Kidney epithelial cell (primary cell): Measurements from ENCODE around the gene CACNA1S. TPM values are rescaled to one million over a fixed set of nuclear protein-coding genes. Genes with fewer than 3 reads are reported as not detected.

Source experiments
- DNase-seq: peaks from one replicate; pipeline ENCODE4 v3.0.0-alpha.2; 2010; ENCODE audit warnings: low read depth
- H3K27me3 ChIP-seq: 2 replicates; pipeline ENCODE4 v1.6.0; 2011; ENCODE audit warnings: low read length; ENCODE audit not compliant: control insufficient read depth, insufficient read depth
- H3K36me3 ChIP-seq: 2 replicates; pipeline ENCODE4 v1.5.1; 2011; ENCODE audit warnings: low read length; ENCODE audit not compliant: control insufficient read depth, insufficient read depth
- H3K4me3 ChIP-seq: 2 replicates; pipeline ENCODE4 v1.5.1; 2011; ENCODE audit warnings: low read depth, mild to moderate bottlenecking, control low read depth, low read length
- total RNA-seq: library from RNA; depleted of rRNA; stranded (reverse); fragments of >200 nt; gene quantifications from 2 replicates; pipeline ENCODE4 v1.2.3, GENCODE V29; 2015
- TF ChIP-seq, protein P1 (sequence below): IDR thresholded peaks from 2 replicates; pipeline ENCODE4 v1.5.1; 2011; ENCODE audit warnings: mild to moderate bottlenecking, moderate library complexity, low read length, control low read depth, inconsistent platforms; ENCODE audit not compliant: insufficient read depth, poor library complexity, severe bottlenecking

The CACNA1S gene
- total RNA-seq, 1 donor from 2014 or later, result not detected

DNA sequence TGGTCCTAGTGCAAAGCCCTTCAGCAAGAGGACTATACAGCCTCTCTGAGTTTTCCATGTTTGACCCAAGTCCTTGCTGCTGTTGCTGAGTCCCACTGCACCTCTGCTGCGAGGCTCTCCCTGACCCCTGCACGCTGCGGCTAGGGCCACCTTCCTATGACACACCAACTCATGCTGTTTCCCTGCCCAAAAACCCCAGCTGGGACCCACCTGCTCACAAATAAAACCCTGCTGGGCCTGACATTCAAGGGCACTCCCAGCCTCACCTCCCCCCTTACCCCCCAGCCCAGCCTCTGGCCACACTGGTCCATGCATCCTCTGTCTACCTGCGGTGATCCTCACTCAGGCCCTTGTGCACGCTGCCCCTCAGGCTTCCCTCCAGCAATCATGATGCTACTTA is 27.1 kb upstream of the CACNA1S start:
- DNase-seq, result no peak
- TF ChIP-seq, protein P1, sequence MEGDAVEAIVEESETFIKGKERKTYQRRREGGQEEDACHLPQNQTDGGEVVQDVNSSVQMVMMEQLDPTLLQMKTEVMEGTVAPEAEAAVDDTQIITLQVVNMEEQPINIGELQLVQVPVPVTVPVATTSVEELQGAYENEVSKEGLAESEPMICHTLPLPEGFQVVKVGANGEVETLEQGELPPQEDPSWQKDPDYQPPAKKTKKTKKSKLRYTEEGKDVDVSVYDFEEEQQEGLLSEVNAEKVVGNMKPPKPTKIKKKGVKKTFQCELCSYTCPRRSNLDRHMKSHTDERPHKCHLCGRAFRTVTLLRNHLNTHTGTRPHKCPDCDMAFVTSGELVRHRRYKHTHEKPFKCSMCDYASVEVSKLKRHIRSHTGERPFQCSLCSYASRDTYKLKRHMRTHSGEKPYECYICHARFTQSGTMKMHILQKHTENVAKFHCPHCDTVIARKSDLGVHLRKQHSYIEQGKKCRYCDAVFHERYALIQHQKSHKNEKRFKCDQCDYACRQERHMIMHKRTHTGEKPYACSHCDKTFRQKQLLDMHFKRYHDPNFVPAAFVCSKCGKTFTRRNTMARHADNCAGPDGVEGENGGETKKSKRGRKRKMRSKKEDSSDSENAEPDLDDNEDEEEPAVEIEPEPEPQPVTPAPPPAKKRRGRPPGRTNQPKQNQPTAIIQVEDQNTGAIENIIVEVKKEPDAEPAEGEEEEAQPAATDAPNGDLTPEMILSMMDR, result no peak
- Histone ChIP-seq H3K27me3 (no peaks in the 10 kb centered on the region), H3K36me3 (peaks cover 4% of the 10 kb centered on the region), H3K4me3 (no peak overlapping the region)

DNA sequence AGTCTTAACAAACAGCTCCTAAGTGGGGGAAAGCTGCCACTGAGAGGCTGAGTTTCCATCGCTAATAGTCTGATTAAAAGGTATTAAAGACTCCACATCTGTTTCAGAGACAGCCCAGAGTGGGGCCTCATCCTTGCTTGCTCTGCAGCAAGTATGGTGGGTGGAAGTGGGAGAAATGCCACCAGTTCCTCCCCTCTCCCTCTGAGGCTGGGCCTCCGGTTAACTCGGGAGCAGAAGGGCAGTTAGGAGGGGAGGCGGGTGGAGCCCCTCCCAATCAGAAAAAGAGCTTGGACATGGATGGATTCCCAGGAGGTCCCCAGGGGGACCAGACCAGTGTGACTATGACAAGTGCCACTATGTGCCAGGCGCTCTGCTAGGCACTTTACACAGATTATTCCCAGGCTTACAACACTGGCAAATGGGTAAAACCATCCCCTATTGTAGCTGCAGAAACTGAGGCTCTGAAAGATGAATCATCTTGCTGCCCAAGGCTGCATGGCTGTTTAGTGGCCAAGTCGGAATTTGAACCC is 26.1 kb upstream of the CACNA1S start:
- Histone ChIP-seq H3K27me3 (no peaks in the 10 kb centered on the region), H3K4me3 (no peak overlapping the region), H3K36me3 (peaks cover 3% of the 10 kb centered on the region)
- DNase-seq, result no peak
- TF ChIP-seq, protein P1, result no peak

DNA sequence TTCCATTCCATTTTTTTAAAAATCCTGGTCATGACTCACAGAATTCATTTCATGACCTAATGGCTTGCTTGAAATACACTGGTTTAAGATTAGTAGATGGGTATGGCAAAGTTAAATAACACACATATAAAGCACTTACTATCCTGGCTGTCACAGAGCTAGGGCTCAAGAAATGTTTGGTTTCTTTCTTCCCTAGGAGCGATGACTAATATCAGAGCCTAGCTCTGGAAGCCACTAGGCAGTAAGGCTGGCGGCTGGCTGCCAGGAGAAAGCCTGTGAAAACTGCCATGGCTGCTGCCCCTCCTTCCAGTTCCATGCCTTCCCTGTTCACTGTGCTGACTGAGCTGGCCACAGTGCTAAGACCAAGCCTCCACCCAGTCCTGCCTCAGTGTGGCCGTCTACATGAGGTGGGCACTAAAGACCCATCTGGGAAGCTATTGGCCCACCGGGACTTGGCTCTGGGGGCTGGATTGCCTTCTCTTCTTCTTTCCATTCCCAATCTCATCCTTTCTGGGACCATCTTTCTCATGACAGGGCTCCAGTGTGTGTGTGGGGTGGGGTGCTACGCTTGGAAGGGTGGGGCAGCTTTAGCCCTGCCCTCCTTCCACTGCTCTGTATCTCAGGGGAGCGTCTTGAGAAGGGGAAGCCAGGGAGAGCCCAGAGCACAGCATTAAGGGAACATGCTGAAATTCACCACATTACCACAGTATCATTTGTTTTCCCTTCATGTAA is 25.5 kb upstream of the CACNA1S start:
- H3K36me3 ChIP-seq, result peaks cover 3% of the 10 kb centered on the region
- peak; percentile 45 for DNase-seq
- no peak overlapping the region for H3K4me3 ChIP-seq
- H3K27me3 ChIP-seq, result no peaks in the 10 kb centered on the region
- TF ChIP-seq, protein P1, result no peak

DNA sequence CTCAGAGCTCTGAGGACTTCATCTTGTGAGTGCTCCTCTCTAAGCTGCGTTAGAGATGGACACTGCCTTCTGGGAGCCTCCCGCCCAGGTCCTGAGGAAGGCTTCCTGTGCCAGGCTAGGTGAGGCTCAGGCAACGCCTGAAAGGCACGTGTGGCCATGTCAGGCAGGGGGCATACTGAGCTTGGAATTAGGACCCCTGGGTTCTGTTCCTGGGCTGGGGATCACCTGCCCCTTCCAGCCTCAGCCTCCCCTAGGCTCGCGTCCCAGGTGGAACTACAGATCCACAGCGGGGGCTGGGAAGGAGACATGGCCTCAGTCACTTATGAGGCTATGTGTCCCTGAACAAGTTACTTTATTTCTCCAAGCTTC is 24.8 kb upstream of the CACNA1S start:
- TF ChIP-seq, protein P1, result no peak
- DNase-seq, result no peak
- H3K27me3 ChIP-seq, result no peaks in the 10 kb centered on the region
- peaks cover 1% of the 10 kb centered on the region for H3K36me3 ChIP-seq
- no peak overlapping the region for H3K4me3 ChIP-seq

DNA sequence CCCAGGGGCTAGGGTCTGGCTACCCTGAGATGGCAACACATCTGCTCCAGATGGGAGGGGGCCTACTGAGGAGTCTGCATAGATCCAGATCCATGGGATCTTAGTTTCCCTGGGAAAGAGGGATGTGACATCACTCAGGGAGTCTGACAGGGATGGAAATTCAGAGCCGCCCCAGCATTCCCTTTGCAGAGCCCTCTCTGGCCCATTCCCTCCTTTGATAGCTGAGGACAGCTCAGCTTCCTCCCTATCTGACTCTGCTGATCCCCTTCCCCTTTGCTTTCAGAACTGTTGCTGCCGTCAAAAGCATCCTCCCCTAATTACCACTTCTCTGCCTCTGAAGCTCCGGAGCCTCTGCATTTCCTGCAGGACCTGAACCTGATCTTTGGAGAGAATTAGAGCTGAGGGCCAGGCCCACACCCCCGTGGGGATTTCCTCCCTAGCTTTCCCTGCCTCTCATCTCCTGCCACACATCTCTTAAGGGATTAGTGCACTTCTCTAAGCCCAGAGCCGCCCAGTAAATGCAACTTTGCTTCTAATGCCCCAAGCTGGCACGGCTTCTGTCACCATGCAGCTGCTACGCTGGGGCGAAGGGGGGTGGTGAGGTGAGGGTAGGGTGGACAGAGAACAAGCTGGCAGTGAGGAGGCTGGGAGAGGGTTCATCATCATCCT is 24.3 kb upstream of the CACNA1S start:
- H3K4me3 ChIP-seq, result no peak overlapping the region
- TF ChIP-seq, protein P1, result no peak
- no peaks in the 10 kb centered on the region for H3K27me3 ChIP-seq
- no peak for DNase-seq
- H3K36me3 ChIP-seq, result no peaks in the 10 kb centered on the region
